Sciatic nerve (tissue), 2 donors: ENCODE measurements around the gene ALDH9A1. TPM values are rescaled to one million over a fixed set of nuclear protein-coding genes. Genes with fewer than 3 reads are reported as not detected.
A peak's percentile ranks its signal among the peaks of the same experiment; 100 is the strongest.
"Not testable (repeated sequence)": the region's sequence is repeated elsewhere in the genome, so short reads cannot be mapped to it uniquely, and the experiment has no call there.

Experiments used
- ATAC-seq: fragments of 200-7000 bp; cut with Tn5 transposase; one replicate; pipeline ENCODE4 v1.9.1; 2020; ENCODE audit warnings: mild to moderate bottlenecking, moderate library complexity
- DNase-seq: peaks from one replicate; pipeline ENCODE4 v3.0.0-alpha.2; 2020; ENCODE audit warnings: low spot score
- intact Hi-C: fragments of 100-400 bp; cut with DNase I; formaldehyde crosslinking; loops from one replicate; pipeline ENCODE4 v1.14.2; 2022
- total RNA-seq: library from RNA; stranded (reverse); fragmentation: NEBNext Ultra II Directional; extraction: Animal tissue kit (Norgen Biotek cat#: 25700); gene quantifications from one replicate; pipeline ENCODE4 v1.2.1, GENCODE V29; 2021
- donor health status: DM: no; HTN: no; CAD: no.
- donor health status: DM: no; HTN: no; CAD: no.

Gene ALDH9A1
- total RNA-seq, result 61.1 TPM

DNA sequence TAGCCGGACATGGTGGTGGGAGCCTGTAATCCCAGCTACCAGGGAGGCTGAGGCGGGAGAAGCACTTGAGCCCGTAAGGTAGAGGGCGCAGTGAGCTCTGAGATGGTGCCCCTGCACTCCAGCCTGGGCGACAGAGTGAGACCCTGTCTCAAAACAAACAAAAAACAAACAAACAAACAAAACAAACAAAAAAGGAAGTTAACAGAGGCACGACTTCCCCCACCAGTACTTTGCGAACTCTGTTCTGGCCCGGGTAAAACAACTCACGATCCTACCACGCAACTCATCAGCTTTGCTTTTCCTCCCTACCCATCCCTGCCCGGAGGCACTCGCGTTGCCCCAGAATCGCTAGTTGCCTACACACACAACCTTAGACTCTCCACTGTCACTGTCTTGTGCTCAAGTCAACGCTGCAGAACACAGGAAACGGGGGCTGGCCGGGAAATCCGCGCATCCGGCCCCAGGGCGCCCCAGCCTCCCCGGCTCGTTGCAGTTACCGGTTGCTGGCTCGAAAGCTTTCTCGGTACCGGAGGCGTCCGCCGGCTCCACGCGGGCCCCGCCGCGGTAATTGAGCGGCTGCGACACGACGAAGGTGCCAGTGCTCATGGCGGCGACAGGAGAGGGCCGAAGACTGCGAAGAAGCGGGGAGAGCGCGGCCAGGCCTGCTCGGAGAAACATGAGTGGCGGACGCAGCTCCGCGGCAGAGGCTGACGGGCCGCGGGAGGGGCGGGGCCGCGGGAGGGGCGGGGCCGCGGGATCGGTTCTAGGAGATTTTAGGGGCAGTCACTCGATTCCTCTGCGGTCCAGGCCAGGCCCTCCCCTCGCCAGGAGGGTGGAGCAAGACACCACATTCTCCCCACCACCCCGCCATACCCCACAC lies at the start of gene ALDH9A1:
ALDH9A1 (minus strand) TSS at position 682 of the 880 bp plus-strand sequence; CDS start at position 678, 4 bp downstream.
- intact Hi-C loops, result no loop called here
- ATAC-seq (peak; percentile 94), DNase-seq (peak; percentile 93)

DNA sequence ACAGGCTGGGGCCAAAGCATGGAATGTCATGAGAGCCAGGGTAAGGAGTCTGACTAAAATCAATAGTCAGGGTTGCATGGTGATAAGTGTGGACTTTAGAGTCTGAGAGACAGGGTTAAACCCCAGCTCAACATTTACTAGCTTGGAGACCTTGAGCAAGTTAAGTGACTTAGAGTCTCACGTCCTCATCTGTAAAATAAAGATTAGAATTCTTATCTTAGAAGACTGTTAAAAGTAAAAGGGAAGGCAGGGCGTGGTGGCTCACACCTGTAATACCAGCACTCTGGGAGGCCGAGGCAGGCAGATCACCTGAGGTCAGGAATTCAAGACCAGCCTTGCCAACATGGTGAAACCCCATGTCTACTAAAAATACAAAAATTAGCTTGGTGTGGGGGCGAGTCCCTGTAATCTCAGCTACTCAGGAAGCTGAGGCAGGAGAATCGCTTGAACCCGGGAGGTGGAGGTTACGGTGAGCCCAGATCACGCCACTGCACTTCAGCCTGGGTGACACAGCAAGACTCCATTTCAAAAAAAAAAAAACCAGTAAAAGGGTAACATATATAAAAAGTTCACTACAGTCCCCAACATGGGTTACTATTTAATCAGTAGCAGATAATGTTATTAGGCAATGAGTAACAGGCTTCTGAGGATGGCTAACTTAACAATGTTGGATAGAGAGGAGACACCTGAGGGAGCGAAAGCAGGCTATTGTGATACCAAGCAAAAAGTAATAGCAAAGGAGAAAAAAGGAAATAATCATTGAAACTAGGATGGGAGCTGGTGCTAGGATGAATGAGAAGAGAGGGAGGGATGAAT lies 49.5 kb upstream of the ALDH9A1 start:
- ATAC-seq (no peak), DNase-seq (no peak)
- intact Hi-C loops, result no loop called here

DNA sequence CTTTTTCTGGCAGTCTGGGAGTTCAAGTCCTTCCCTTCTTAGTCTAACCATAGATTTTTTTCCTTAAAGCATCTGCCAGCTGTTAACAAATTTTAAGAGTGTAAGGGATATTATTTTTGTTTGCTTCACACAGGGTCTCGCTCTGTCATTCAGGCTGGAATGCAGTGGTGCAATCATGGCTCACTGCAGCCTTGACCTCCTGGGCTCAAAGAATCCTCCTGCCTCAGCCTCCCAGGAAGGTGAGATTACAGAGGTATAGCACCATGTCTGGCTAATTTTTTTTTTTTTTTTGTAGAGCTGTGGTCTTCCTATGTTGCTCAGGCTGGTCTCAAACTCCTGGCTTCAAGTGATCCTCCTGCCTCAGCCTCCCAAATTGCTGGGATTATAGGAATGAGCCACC lies 46.6 kb upstream of the ALDH9A1 start:
- DNase-seq, ATAC-seq, intact Hi-C loops: not testable (repeated sequence)

DNA sequence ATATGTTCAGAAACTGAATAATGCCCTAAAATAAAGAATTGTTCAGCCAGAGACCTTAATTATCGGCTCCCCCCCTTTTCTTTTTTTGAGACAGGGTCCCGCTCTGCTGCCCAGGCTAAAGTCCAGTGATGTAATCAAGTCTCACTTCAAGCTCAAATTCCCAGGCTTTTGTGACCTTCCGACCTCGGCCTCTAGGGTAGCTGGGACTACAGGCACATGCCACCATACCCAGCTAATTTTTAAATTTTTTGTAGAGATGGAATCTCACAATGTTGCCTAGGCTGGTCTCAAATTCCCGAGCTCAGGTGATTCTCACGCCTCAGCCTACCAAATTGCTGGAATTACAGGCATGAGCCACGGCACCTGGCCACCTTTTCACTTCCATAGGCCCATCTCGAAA lies 43.8 kb upstream of the ALDH9A1 start:
- no peak for ATAC-seq
- intact Hi-C loops, result no loop called here
- no peak for DNase-seq

DNA sequence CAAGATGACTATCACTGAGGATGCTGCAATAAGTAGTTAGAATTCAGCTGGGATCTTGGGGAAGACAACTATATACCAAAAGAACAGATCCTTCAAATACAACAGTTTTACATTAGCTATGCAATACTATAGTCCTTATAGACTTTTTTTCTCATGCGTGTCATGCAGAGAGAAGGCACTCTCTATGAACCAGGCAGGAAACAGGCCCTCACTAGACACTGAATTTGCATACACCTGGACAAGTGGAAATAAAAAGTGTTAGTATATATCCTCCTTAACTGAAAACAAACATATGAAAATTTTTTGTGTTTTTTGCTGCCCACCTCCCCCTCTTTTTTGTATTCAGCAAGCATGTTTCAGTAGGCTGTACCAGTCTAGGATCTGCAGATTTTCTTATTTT lies 40.4 kb upstream of the ALDH9A1 start:
- DNase-seq, result no peak
- intact Hi-C loops, result no loop called here
- no peak for ATAC-seq

DNA sequence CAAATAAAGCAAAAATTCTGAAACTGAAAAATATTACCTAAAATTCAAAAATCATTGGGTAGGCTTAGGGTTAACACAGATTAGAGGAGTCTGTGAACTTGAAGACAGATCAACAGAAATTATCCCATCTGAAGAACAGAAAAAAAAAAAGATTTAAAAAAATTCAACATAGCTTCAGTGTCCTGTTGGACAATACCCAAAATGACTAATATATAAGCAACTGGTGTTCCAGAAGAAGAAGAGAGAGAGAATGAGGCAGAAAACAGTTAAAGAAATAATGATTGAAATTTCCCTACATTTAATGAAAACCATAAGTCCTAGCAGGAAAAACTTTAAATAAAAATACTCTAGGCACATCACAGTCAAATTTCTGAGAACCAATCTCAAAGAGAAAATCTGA lies 38.8 kb upstream of the ALDH9A1 start:
- intact Hi-C loops, result no loop called here
- DNase-seq (no peak), ATAC-seq (no peak)

DNA sequence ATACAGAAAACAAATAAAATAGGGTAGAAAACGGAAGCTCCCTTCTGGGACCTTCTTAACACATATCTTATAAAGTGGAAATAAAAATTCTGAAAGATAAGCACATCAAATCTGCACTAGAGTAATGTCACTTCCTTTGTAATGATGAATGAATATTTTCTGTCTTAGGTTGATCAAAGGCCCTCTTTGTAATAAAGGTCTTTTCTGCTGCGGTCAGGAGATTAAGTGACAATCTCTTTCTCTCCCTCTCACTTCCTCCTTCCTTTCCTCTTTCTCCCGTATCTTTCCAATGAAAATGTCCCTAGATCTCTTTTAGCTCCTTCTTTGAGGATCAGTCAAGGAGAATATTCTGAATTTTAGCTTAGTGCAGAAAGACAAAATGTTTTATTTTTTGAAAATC lies 36.5 kb upstream of the ALDH9A1 start:
- DNase-seq (no peak), ATAC-seq (no peak)
- intact Hi-C loops, result no loop called here

DNA sequence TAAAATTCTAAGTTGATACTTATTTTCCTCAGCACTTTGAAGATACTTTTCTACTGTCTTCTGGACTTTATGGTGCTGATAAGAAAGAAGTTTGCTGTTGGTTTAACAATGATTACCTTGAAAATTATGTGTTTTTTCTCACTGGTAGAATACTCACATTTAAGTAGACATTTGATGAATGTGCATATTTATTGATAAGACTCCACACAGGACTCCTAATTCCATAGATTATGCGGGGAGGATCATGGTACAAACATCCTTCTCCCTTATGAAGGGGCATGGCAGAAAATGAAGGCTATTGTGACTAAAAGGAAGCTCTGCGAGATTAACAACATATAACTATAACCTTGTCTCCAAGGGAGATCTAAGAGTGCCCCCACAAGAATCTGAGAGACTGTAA lies 28.5 kb upstream of the ALDH9A1 start:
- ATAC-seq (no peak), DNase-seq (no peak)
- intact Hi-C loops, result no loop called here

DNA sequence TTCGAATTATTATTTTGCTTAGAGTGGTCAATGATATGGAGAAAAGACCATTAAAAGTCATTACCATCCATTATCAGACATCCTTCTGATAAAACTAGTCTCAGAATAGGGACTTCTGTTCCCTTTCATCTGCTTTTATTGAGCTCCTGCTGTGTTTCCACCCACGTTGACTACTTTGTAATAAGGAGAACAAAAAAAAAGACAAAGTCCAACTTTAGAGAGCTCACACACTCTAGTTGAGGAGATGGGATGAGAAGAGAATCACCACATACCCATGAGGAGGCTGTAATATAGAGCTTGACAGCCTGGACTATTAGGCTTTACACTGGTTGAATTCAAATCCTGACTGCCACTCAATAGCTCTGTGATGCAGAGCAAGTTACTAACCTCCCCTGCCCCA lies 27.8 kb upstream of the ALDH9A1 start:
- DNase-seq (no peak), ATAC-seq (no peak)
- intact Hi-C loops, result no loop called here

DNA sequence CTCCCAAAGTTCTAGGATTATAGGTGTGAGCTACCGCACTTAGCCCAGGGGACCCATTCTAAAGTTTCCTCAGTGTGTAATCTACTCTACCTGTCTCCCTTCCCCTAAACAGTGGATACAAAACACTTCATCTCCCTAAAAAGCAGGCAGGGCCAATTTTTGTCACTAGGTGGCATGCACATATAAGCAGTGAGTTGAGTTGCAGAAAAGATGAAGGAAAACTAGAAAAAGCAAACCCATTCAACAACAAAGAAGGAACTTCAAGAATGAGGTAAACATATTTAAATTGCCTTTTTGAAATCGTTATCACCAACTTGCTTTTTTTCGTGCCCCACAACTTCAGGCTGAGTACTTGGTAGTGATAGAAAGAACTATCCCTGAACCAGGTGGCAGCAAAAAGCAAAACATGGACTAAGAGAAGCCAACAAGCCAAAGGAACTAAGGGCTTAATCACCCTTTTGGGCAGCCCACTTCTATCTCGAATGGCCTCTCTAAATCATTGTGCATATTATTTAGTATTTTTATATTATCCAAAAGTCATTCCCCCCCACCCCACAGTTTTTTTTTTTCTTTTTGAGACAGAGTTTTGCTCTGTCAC lies 19.7 kb upstream of the ALDH9A1 start:
- intact Hi-C loops, result no loop called here
- ATAC-seq, result no peak

DNA sequence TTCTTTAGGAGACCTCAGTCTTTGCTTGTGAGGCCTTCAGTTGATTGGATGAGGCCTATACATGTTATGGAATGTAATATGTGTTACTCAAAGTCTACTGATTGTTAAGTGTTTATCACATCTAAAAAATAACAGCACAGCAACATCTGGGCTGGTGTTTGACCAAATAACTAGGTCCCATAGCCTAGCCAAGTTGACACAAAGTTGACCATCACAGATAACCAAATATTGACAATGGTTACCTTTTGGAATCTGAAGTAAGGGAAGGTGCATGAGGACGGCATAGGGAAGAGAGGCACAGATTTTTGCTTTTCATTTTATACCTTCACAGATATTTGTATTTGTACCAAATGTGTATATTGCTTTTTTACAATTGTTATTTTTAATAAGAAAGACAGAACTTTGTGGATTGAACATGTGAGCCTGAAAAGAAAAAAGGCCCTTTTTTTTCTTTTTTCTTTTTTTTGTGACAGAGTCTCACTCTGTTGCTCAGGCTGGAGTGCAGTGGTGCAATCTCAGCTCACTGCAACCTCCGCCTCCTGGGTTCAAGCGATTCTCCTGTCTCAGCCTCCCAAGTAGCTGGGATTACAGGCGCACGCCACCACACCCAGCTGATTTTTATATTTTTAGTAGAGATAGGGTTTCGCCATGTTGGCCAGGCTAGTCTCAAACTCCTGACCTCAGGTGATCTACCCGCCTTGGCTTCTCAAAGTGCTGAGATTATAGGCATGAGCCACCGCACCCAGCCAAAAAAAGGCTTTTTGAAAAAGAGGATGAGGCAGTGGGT lies 18.1 kb upstream of the ALDH9A1 start:
- intact Hi-C loops, ATAC-seq, DNase-seq: not testable (repeated sequence)

More for the DNA sequence above, 19.7 kb upstream of the ALDH9A1 start:
- DNase-seq, result no peak

DNA sequence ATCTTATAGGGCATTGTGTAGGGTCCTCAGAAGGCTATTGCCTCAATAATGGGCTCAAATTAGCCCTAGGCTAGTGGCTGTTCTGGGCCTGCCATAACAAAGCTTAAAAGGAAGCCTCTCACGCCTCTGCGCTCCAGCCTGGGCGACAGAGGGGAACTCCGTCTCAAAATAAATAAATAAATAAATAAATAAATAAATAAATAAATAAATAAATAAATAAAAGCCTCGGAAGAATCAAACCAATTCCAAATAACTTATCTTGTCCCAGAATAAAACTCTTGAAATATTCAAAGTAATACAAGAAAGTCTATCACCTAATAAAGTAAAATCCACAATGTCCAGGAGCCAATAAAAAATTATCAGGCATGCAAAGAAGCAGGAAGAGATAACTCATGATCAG lies 14.4 kb upstream of the ALDH9A1 start:
- intact Hi-C loops, result no loop called here
- ATAC-seq, result no peak
- DNase-seq, result no peak

DNA sequence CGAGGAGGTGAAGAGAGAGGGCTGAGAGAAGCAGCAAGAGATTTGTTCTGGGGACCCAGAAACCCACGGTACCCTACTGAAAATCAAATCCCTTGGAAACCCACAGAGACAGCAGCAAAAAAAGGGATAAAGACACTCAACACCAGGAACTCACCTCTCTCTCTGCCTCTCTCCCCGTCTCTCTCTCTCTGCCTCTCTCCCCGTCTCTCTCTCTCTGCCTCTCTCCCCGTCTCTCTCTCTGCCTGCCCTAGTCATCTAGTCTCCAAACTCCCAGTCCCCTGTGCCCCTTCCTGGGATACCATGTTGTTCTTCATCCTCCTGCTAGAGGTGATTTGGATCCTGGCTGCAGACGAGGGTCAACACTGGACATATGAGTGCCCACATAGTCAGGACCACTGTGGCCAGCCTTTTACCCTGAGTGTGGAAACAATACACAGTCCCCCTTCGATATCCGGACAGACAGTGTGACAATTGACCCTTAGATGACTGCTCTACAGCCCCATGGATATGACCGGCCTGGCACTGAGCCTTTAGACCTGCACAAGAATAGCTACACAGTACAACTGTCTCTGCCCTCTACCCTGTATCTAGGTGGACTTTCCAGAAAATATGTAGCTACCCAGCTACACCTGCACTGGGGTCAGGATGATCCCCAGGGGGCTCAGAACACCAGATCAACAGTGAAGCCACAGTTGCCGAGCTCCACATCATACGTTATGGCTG lies 9.8 kb upstream of the ALDH9A1 start:
- ATAC-seq (no peak), DNase-seq (no peak)
- intact Hi-C loops, result no loop called here

DNA sequence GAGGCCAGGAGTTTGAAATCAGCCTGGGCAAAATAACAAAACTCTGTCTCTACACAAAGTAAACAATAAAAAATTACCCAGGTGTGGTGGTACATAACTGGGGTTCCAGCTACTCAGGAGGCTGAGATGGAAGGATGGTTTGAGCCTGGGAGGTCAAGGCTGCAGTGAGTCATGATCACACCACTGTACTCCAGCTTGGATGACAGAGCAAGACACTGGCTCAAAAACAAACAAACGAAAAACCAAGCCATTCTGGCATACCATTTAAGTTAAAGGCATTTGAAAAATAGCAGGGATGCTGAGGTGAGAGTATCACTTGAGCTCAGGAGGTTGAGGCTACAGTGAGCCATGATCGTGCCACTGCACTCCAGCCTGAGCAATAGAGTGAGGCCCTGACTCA lies 5.3 kb upstream of the ALDH9A1 start:
- DNase-seq (no peak), ATAC-seq (no peak)
- intact Hi-C loops, result no loop called here

DNA sequence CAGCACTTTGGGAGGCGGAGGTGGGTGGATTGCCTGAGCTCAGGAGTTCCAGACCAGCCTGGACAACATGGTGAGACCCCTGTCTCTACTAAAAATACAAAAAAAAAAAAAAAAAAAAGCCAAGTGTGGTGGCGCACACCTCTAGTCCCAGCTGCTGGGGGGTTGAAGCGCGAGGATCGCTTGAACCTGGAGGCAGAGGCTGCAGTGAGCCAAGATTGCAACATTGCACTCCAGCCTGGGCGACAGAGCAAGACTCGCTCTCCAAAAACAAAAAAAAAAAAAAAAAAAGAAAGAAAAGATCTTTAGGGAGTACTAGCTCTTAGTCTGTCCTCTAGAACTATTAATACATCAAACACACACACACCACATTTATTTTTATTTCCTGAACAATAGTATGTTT lies 3.6 kb upstream of the ALDH9A1 start:
- ATAC-seq, DNase-seq, intact Hi-C loops: not testable (repeated sequence)

DNA sequence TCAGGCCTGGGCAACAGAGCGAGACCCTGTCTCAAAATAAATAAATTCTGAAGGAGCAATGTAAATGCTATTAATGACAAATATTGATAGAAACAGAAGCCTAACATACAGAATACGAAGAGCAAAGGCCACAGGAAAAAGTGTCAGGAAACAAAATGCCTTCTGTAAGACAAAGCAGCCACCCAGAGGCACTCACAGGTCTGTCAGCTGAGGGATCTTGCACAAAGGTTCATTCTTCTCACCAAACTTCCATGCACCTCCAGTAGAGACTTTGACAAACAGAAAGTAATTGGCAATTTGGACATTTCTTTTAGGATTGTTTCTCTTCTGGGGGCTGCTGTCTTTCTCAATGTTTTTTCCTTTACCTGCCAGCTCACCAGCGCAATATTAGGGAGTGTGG lies 1.2 kb upstream of the ALDH9A1 start:
- no peak for ATAC-seq
- intact Hi-C loops, result no loop called here
- DNase-seq, result no peak

DNA sequence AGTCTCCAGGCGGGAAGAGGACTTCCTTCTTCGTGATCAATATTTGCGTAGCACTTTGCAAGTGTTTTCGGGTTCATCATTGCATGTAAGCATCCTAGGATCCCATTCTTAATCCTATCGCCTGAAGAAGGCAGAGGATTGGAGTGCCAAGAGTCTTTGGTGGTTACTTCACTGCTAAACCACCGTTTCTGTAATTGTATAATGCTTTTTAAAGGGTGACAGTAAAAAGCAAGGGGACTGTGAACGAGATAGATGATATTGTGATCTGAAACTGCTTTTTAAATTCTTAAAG lies 345 bp upstream of the ALDH9A1 start:
- ATAC-seq, result no peak
- DNase-seq, result no peak
- intact Hi-C loops, result no loop called here

DNA sequence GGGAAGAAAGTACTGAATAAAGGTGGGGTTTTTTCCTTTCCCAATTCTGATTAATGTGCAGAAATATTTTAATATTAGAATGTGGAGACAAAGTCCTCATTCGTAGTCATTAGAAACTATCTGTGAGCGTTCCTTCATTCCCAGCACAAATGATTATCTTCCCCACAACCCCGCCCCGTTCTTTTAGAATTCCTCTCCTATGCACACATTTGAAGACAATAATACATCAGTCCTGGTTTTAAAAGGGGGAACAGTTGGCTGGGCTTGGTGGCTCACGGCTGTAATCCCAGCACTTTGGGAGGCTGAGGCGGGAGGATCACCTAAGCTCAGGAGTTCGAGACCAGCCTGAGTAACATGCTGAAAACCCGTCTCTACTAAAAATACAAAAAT lies 876 bp downstream of the ALDH9A1 start:
- ATAC-seq (no peak), DNase-seq (no peak)
- intact Hi-C loops, result no loop called here
